ENCODE data around the gene PEX16.

PEX16 gene

GRCh38 chr11:45917623-45918330 lies at the start of gene PEX16:
Gene PEX16, minus strand, starts transcription at chr11:45917877. Its CDS starts 66 bp downstream, at chr11:45917811.
- peak; percentile 100 for DNase-seq (ENCODE audit: low read depth)

- peak; percentile 76 for DNase-seq (ENCODE audit: low read depth)
Observed at GRCh38 chr11:45964911-45965389, 47.3 kb upstream of the PEX16 start.

DNA sequence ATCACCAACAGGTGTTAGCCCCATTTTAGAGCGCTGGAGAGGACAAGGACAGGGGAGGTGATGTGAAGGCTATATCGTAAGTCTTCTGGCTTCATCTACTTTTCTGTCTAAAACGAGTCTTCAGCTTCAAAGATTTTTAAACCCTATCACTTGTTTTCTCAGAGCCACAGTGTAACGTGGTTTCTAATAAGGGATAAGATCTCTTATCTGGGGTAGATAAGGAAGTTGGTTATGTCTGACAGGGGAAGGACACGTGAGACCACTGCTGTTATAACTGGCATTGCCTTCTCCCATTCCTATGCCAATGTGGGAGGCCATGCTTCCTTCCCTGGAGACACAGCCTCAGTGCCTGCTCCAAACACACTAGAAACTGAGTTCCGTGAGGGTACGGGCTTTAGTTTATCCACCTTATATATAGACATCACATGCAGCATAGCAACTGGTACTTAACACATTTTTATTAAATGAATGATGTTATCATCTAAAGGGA lies 44.1 kb upstream of the PEX16 start:
- DNase-seq (ENCODE audit: low read depth): no peak

GRCh38 chr11:45960387-45961095 lies 42.9 kb upstream of the PEX16 start:
- no peak for DNase-seq (ENCODE audit: low read depth)

GRCh38 chr11:45959851-45960250 lies 42.2 kb upstream of the PEX16 start:
- DNase-seq (ENCODE audit: low read depth): no peak

DNA sequence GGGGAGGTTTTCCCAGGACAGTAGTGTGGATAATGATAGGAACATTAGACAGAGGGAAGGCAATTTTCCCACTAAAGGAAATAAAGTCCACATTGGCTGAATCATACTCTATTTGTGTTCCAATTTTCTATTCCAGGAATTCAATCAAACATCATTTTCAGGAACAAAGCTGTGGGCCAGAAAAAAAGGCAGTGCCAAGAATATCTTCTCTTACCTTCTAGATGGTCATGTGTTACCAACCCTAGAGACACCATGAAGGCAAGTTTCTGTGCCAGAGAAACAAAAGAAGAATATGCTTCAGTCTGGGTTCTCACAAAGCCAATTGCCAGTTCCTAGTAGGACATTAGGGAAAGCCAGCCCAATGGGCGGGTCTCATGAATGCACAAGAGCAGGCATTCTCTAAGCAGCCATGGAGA lies 32.3 kb upstream of the PEX16 start:
- DNase-seq (ENCODE audit: low read depth): no peak

DNA sequence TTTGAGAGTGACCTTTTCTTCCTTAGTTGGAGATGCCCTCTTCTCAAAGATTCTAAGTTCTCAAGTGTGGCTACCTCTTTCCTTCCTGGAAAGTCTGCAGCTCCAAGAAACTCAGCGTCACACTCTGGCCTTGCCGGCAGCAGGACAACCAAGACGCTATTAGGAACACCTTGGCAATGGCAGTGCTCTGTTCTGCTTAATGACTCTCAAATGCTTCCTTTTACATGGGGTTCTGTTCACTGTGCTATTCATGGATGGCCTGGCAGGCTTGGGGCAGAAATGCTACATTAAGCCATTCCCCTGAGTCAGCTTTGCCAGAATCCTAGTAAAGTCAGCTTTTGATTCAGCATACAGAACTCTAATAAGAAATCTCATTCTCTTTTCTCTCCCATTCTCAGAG lies 30.7 kb upstream of the PEX16 start:
- no peak for DNase-seq (ENCODE audit: low read depth)

DNA sequence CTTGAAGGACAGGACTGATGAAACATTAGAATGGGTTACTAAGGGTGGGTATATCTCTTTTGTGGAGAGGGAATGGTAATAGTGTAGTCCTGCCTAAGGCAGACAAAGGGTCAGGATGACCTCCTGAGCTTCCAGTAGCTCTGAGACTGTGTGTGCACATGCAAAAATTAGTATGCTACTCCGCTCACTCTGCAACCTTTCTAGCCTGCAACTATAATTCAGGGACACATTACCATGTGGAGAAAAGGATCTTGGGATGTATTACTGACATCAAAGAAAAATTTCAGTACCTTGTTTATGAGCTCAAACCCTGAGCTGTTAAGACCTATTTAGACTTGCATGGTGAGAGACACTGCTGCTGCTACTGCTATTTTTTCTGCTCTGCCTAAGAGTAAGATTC lies 30.2 kb upstream of the PEX16 start:
- DNase-seq (ENCODE audit: low read depth): no peak

- no peak for DNase-seq (ENCODE audit: low read depth)
Observed at GRCh38 chr11:45945397-45945999, 27.8 kb upstream of the PEX16 start.

DNA sequence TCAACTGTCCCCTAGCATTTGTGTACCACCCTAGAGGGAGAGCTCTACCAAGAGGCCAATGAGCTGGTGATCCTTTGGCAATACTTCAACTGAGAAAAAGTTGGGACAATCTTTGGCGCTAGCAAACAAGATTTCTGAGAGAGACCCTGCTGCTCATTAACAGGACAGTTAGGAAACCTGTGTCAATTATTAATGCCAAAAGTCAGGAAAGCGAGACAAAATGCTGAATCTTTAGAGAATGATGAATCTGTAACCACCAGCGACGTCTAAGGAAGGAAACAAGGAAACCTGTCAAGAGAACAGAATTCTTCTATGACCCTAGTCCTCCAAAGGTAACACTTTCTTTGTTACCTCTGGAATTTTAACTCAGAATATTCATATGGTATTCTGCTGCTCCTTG lies 24.7 kb upstream of the PEX16 start:
- DNase-seq (ENCODE audit: low read depth): no peak

DNA sequence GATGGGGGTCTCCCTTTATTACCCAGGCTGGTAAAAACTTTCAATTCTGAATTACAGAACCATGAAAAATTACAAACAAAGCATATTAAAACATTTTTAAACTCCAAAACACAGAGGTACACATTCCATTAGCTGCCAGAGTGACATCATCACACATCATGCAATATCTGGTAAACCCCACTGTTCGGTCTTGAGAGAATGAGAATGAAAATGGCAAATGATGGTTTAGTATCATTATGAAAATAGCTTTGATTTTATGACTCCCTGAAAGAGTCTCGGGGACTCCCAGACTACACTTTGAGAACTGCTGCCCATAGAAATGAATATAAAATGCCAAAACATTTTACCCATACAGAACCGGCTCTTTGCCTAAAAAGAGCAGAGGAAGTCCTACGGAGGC lies 23.6 kb upstream of the PEX16 start:
- no peak for DNase-seq (ENCODE audit: low read depth)

DNA sequence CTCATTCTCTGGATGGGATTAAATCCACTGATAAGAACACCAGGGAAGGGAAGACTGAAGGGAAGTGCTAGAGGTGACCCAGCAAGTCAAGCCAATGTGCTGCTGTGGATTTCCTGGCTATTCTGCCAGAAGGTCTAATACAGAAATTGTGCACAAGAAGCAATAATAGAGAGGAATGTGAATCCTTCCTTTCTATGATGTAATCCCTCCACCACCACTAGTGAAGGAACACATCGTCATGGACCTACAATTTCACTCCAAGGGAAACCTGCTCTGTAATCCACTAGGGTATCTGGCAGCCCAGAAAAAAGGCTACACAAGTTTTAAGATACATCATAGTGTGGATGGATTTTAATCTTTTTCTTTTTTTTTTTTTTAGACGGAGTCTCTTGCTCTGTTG lies 22.2 kb upstream of the PEX16 start:
- DNase-seq (ENCODE audit: low read depth): no peak

- no peak for DNase-seq (ENCODE audit: low read depth)
Observed at GRCh38 chr11:45937916-45938315, 20.2 kb upstream of the PEX16 start.

DNA sequence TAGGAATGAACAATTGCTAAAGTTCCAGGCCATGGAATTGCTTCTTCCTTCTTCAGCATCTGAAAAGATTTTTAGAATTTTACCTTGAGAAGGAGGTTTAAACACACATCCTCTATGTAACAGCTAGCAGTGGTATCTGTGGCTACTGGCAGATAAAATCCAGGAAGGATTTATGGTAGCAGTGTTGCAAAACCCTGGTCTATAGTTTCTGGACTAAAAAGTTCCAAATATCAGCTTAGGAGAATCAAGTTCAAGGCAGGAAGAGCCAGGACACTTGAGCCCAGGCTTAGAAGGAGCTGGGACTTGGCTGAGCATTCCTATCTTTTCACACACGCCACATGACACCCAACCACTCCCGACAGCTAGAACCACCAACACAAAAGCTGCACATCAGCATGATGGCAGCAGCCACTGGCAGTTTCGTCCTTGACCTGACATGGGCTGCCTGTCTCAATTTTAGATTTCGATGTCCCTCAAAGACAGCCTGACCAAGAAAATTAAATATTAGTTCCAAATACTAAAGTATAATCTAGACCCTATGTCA lies 18.9 kb upstream of the PEX16 start:
- no peak for DNase-seq (ENCODE audit: low read depth)

- no peak for DNase-seq (ENCODE audit: low read depth)
Observed at GRCh38 chr11:45935349-45936064, 17.8 kb upstream of the PEX16 start.

- no peak for DNase-seq (ENCODE audit: low read depth)
Observed at GRCh38 chr11:45934580-45935318, 17.1 kb upstream of the PEX16 start.

DNA sequence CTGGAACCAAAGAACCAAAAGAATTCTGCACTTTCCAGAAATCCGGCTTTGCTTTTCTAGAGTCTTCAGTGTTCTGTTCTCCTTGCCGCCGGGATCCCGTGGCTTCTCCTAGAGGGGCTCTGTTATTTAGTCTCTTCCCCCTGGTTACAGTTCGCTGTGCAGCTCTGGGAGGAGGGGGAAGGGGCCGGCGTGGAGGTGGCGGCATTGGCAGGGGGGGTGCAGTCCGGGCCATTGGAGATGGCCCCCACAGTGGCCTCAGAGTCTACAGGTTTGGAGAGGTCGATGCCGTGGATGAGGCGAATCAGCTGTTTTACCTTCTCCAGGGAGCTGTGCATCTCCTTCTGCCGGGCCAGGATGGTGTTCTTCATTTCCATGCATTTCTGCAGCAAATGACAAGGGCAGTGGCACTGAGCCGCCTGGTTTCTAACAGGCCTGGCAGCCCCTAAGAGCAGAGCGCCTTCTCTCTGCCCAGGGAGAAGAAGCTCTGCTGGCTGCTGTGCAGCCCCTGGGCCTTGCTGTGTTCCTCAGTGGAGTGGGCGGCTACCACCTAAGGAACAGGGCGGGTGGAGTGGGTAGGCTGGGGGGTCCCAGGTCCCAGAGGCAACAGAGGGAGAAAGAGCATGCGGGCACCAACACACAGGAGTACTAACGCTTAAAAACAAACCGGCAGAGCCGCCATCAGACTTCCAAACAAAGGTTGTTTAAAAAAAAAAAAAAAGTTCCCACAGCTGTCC lies 16.3 kb upstream of the PEX16 start:
- DNase-seq (ENCODE audit: low read depth): no peak

DNA sequence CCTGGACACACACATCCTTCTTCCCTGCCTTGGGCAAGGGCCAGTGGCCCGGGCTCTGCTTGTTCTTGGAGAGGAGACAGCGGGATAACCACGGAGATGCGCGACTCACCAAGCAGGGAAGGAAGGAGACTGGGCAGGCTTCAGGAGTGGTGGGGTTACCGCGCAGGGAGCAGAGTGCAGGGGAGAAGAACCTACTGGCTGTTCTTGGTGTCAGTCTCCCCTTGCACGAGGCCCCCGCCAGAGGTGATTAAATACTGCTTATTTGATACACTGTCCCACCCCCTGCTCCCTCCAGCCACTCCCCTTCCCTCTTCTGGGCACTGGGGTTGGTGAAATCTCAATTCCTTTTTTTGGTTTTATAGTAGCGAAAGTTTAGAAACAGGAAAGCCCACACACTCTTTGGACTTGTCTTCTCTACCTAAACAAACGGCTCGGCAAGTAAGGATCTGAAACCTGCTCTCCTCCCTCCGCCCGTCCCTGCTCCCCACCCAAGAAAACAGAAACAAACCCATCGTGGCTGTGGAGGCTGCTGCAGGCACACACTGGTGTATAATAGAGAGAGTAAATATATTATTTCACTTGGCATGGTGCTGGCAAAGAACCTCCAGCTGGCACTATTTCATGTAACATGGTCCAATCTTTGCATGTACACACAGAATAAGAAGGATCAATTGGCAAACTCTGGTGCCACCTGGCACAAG lies 15.6 kb upstream of the PEX16 start:
- DNase-seq (ENCODE audit: low read depth): no peak

DNA sequence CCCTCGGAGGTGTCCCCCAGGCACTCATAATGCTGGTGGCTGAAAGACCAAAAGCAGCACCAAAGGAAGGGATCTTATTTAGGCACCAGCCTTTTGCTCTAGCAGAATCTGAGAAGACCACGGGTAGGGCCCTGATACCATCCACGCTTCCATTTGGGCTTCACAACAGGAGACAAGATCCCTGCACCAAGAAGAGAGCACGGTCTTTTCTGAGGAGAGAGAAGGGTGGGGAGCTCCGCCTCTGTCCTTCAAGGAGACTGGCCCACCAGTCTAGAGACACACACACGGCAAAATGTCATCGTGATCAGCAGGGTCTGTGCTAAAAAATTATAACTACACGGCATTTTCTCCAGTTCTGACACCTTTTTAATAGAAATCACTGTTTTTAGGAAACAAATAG lies 14.5 kb upstream of the PEX16 start:
- no peak for DNase-seq (ENCODE audit: low read depth)

GRCh38 chr11:45931739-45932138 lies 14.1 kb upstream of the PEX16 start:
- DNase-seq (ENCODE audit: low read depth): no peak

All from fibroblast of the conjunctiva (primary cell).